ENCODE data around the gene GINS1. TPM values are rescaled to one million over a fixed set of nuclear protein-coding genes. Genes with fewer than 3 reads are reported as not detected.

GINS1 gene
- total and polyA plus RNA-seq, 8 donors, result 1.0 to 9.4 (median 2.8) TPM; not detected in 1

GRCh38 chr20:25389858-25390537 lies 17.5 kb upstream of the GINS1 start:
- 0 to 1% (median 1%) methylated on average over 26 to 67 of the region's 67 CpGs for WGBS, 5 donors
- no peaks in the 10 kb centered on the region for H3K9me3 ChIP-seq
- TF ChIP-seq CTCF (IDR thresholded peaks at IDR 0.05) (no peak), POLR2A (IDR thresholded peaks at IDR 0.05) (no peak), EP300 (IDR thresholded peaks at IDR 0.05) (no peak), POLR2AphosphoS5 (IDR thresholded peaks at IDR 0.05) (no peak)
- peak overlapping the region; percentile 88 to 97 (median 96) for H3K27ac ChIP-seq
- peaks cover 6 to 26% (median 14%) of the 10 kb centered on the region in 4 donors for H3K4me1 ChIP-seq
- H3K4me3 ChIP-seq, result peak overlapping the region; percentile 82 to 97 (median 95)
- intact Hi-C loops (cut with DNase I; ENCODE audit: low total_unique reads), result no loop called here
- no peaks in the 10 kb centered on the region for H3K27me3 ChIP-seq
- H3K36me3 ChIP-seq, result no peaks in the 10 kb centered on the region
- DNase-seq, result peak; percentile 41 to 74

- no peaks in the 10 kb centered on the region for H3K27me3 ChIP-seq
- intact Hi-C loops (cut with DNase I; ENCODE audit: low total_unique reads), result no loop called here
- 1% methylated on average over 29 to 90 of the region's 91 CpGs for WGBS, 5 donors
Measured at GRCh38 chr20:25390538-25391528, 16.6 kb upstream of the GINS1 start, which contains the start of gene ABHD12. Gene ABHD12 (minus strand): TSS chr20:25390835. CDS start chr20:25390703, 132 bp downstream.

GRCh38 chr20:25394276-25394675 lies 13.2 kb upstream of the GINS1 start:
- no peak overlapping the region for H3K4me3 ChIP-seq
- no peak for TF ChIP-seq POLR2A (IDR thresholded peaks at IDR 0.05)
- TF ChIP-seq CTCF (IDR thresholded peaks at IDR 0.05), result no peak
- H3K9me3 ChIP-seq, result no peaks in the 10 kb centered on the region
- no peaks in the 10 kb centered on the region for H3K27me3 ChIP-seq
- peaks cover 4 to 34% (median 12%) of the 10 kb centered on the region in 4 donors for H3K4me1 ChIP-seq
- WGBS, 5 donors, result 28 to 42% (median 39%) methylated on average over 5 of the region's 5 CpGs
- DNase-seq, result no peak
- H3K27ac ChIP-seq, result no peak overlapping the region
- no peaks in the 10 kb centered on the region for H3K36me3 ChIP-seq
- intact Hi-C loops (cut with DNase I; ENCODE audit: low total_unique reads), result no loop called here

More at GRCh38 chr20:25390538-25391528, 16.6 kb upstream of the GINS1 start, which contains the start of gene ABHD12:
- TF ChIP-seq EP300 (IDR thresholded peaks at IDR 0.05) (no peak), POLR2A (IDR thresholded peaks at IDR 0.05) (peak in 2 of 4 donors; percentile 15 to 71), CTCF (IDR thresholded peaks at IDR 0.05) (no peak), POLR2AphosphoS5 (IDR thresholded peaks at IDR 0.05) (peak; percentile 60 to 95 (median 91))
- no peaks in the 10 kb centered on the region for H3K9me3 ChIP-seq
- H3K27ac ChIP-seq, result peak within 1 kb of the TSS; percentile 88 to 97 (median 96)
- H3K36me3 ChIP-seq, result no peaks in the 10 kb centered on the region
- H3K4me3 ChIP-seq, result peak within 1 kb of the TSS; percentile 82 to 97 (median 95)
- DNase-seq, result peak; percentile 98 to 99
- H3K4me1 ChIP-seq, result peaks cover 6 to 26% (median 14%) of the 10 kb centered on the region in 4 donors

- H3K4me3 ChIP-seq, result no peak overlapping the region
- intact Hi-C loops (cut with DNase I; ENCODE audit: low total_unique reads), result loop anchor here (5.0 kb wide), 1 partner anchor 98 kb away; no protein-coding TSS in a partner anchor
- no peaks in the 10 kb centered on the region for H3K36me3 ChIP-seq
- no peak overlapping the region for H3K27ac ChIP-seq
- peaks cover 0 to 28% (median 7%) of the 10 kb centered on the region in 4 donors for H3K4me1 ChIP-seq
- no peak for DNase-seq
- 88 to 96% (median 92%) methylated on average over 6 of the region's 6 CpGs for WGBS, 5 donors
- H3K27me3 ChIP-seq, result no peaks in the 10 kb centered on the region
- TF ChIP-seq POLR2A (IDR thresholded peaks at IDR 0.05), result no peak
- TF ChIP-seq EP300 (IDR thresholded peaks at IDR 0.05), result no peak
- no peak for TF ChIP-seq CTCF (IDR thresholded peaks at IDR 0.05)
- TF ChIP-seq POLR2AphosphoS5 (IDR thresholded peaks at IDR 0.05), result no peak
- H3K9me3 ChIP-seq, result no peaks in the 10 kb centered on the region
Measured at GRCh38 chr20:25394996-25395395, 12.5 kb upstream of the GINS1 start.

Data from stomach (tissue), 9 donors.